Gastroesophageal sphincter (tissue), 3 donors: Measurements from ENCODE around the gene BAIAP2.

ENCODE experiments used
- POLR2A ChIP-seq, 2 donors: fragments of 450-650 bp; IDR thresholded peaks; one replicate each; pipeline ENCODE4 v1.6.1; 2017; ENCODE audit warnings: antibody characterized with exemption in 2 of 2, mild to moderate bottlenecking in 2 of 2, moderate library complexity in 1 of 2
- TF ChIP-seq, protein P1 (sequence below), 4 experiments: fragments of 200-600 bp in 2 of 4; fragments of 450-650 bp in 2 of 4; sonication (generic) in 1 of 4; IDR thresholded peaks; one replicate each; pipeline ENCODE4 v1.5.1; 2017 to 2019; ENCODE audit warnings: antibody characterized with exemption in 4 of 4, mild to moderate bottlenecking in 2 of 4, moderate library complexity in 2 of 4

DNA sequence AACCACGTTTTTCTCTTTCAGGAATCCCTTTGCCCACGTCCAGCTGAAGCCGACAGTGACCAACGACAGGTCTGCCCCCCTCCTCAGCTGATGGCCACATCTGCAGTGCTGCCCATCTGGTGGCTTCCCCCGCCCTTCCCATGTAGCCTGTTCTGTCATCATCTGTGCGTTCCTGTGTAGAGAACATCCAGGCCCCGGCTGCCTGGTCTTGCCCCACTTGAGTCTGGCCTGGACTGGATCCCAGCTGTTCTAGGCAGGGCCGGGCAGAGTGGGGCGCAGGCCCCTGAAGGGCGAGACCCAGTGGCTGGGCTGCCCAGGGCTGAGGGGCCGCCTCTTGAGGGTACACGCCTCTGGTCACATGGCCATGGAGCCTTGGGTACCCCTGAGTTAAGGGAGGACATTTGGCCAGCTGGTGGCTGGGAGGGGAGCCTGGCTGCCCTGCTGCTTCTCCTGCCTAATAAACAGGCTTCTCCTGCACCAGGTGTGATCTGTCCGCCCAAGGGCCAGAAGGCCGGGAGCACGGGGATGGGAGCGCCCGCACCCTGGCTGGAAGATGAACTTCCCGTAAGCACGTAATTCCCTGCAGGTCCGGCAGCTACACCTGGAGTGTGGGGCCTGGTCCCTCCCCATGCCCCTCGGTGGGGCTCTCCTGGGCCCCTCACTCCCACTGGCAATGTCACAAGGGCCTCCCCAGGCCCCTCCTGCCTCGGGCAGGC, 81.0 kb downstream of the BAIAP2 start:
- TF ChIP-seq POLR2A (IDR thresholded peaks at IDR 0.05): no peak
- TF ChIP-seq, protein P1, sequence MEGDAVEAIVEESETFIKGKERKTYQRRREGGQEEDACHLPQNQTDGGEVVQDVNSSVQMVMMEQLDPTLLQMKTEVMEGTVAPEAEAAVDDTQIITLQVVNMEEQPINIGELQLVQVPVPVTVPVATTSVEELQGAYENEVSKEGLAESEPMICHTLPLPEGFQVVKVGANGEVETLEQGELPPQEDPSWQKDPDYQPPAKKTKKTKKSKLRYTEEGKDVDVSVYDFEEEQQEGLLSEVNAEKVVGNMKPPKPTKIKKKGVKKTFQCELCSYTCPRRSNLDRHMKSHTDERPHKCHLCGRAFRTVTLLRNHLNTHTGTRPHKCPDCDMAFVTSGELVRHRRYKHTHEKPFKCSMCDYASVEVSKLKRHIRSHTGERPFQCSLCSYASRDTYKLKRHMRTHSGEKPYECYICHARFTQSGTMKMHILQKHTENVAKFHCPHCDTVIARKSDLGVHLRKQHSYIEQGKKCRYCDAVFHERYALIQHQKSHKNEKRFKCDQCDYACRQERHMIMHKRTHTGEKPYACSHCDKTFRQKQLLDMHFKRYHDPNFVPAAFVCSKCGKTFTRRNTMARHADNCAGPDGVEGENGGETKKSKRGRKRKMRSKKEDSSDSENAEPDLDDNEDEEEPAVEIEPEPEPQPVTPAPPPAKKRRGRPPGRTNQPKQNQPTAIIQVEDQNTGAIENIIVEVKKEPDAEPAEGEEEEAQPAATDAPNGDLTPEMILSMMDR (IDR thresholded peaks at IDR 0.05): no peak
